ENCODE data around the gene SLC47A1.
"Not testable (repeated sequence)": the region's sequence is repeated elsewhere in the genome, so short reads cannot be mapped to it uniquely, and the experiment has no call there.

SLC47A1 gene

DNA sequence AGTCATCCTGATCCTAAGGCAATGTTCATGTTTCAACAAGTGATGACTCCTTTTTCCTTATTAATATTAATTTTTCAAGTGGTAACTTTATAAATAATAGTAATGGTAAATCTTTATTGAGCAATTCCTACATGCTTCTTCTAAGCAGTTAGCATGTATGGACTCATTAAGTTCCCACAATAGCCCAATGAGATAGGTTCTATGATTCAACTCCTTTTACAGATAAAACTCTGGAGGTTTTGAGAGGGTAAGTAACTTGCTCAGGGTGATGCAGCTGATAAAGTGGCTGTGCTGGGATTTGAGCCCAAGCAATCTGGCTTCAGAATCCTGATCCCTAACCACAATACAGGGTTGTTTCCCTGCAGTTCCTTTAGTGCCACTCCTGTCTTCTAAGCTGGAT lies 25.3 kb downstream of the SLC47A1 start:
- no peak for DNase-seq (ENCODE audit: low read depth)

DNA sequence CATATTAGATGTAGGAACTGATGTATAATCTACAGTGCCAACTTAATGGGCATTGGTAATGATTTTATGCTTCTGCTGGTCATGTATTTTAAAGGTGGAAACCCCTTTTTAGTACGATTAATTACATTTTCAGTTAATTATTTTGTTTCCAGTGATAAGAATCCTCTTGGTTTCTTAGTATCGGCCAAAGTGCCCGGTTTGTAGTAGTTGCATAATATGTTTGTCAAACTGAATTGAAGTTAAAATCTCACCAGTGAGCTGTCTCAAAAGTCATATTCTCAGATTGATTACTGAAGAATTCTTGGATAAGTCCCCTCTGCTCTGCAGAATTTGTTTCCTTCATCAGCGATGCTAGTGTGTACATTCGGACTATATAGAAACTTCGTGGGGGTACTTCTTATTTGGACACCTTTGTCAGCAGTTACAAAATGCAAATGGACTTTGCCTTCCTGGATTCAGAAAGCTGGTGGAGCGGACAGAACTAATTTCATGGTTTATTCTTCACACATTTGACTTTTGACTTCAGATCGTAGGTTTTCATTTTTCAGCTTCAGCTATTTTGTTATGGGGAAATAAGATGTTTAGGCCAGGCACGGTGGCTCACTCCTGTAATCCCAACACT lies 28.2 kb downstream of the SLC47A1 start:
- DNase-seq (ENCODE audit: low read depth), result no peak

DNA sequence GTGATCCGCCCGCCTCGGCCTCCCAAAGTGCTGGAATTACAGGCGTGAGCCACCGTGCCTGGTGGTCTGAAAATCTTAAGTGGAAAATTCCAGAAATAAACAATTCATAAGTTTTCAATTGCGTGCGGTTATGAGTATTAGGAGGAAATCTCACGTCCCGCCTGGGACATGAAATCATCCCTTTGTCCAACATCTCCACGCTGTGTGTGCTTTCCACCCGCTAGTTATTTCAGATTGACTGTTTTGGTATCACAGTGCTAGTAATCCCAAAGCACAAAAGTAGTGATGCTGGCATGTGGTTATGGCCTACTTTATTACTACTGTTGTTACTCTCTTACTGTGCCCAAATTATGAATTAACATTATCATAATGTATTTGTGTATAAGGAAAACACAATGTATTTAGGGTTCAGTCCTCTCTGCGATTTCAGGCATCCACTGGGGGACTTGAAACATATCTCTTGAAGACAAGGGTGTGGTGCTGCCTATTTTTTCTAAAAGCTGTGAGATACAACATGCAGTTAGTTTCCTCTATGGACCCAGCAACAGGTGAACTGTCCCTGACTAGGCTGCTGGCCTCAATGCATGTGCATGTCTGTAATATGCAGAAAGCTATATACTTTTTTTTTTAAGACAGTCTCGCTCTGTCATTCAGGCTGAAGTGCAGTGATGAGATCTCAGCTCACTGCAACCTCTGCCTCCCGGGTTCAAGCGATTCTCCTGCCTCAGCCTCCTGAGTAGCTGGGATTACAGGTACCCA lies 32.3 kb downstream of the SLC47A1 start:
- DNase-seq (ENCODE audit: low read depth), result no peak

DNA sequence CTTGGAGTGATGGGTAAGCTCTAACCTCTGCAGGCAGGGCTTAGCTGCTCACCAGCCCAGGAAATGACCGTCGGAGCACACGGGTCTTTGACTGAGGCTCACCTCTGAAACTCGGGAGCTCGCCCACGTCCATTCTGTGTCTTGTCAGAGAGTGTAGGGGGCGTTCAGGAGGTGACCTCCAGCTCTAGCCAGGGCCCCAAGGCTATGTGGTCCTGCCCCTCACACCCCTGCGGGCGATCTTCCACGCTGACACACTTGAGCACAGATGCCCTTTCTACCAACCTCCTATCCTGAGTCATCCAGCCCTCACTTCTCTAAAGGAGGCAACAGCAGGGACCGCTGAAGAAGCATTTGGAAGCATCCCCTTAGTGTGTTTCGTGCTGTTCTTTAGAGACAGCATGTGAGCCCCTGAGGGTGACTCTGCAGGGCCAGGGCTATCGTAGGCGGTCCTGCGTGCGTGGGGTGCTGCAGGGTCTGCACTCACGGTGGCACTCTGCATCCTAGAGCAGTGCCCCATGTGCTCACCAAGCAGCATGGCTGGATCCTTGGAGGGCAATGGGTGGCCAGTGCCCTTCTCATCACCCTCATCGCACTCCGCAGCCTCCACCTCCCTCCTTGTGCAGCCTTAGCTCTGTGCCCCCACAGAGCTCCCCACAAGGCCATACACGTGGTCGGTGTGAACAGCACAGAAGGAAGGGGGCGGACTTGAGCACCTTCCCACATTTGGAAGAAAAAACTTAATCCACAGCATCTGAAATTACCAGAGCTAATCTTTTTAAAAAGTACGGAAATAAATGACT lies 33.8 kb downstream of the SLC47A1 start:
- DNase-seq (ENCODE audit: low read depth), result no peak

DNA sequence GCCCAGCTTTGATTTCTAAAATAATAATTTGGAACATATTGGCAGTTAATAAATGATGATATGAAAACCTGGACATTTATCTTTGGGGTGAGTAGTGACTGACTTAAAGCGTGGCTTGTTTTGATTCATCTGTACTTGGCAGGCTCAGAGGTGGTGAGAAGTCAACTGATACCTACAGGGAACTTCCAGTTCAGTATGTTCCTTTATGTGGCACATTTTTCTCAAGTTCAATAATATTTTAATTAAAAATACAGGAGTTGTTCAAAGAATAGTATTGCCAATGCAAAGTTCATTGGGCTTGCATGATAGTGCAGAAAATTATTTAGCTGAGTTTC lies 34.3 kb downstream of the SLC47A1 start:
- DNase-seq (ENCODE audit: low read depth), result no peak

DNA sequence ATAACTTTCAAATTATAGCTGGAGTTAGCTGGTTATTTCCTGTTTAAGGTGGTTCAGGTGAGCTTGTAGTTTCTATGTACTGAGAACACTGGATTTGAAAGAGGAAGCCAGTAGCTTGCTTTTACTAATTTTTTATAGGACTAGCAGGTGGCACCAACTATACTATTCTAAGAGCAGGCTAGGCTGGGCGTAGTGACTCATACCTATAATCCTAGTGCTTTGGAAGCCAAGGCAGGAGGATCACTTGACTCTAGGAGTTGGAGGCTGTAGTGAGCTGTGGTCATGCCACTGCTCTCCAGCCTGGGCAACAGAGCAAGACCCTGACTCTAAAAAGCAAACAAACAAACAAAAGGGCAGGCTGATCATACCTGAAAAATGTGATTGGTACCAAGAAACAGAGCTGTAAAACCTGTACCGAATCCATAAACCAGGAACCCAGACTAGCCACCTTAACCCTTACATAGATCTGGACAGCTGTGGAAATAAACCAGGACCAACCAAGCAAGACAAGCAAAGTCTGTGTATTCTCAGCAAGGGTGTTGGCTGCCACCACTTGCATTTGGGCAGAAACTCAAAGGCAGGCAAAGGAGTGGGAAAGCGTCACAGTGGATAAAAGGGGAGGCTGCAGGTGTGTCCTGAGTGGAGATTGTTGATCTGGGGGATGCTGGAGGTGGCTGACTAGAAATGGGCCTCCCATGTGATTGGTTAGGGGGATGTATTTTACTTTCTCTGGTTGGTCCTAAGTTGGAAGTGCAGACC lies 36.3 kb downstream of the SLC47A1 start:
- DNase-seq (ENCODE audit: low read depth), result no peak

DNA sequence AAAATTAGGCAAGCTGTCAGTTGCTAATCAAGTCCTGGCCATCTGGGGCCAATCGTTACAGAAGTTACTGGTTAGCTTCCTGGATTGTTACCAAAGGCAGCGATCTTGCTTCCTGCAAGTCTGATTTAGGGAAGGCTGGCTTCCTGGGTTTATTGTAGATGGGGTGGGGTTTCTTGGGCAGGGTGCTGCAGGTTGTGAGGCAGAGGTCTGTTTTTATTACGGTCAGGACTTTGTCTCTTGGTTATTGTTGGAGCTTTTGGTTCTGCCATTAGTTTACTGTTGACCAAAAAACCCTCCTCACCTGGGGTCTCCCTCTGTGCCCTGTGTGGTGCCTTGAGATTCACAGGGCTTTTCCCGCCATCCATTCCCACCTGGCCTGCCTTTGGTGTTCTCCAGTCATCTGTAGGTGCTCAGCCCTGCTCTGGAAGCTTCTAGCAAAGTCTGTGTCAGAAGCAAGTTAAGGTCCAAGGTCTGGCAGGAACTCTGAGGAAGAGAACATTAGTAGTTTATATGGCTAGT lies 36.9 kb downstream of the SLC47A1 start:
- DNase-seq (ENCODE audit: low read depth), result no peak

DNA sequence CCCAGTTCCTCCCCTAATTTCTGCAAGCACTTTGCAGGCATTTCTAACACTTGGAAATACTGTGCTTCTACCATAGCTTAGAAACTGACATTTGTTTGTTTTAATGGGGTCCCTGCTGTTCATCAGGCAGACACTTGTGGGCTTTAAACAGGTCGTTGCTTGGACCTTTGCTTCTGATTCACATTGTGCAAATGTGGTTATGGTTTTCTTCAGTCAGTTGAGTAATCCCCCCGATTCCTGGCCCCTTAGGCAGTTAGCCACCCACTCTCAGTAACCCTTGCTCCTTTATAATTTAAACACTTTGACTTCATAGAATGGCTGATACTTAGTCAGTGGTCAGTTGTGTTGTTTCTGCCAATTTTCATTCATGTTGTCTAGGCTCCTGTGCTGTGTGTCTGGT lies 39.4 kb downstream of the SLC47A1 start:
- DNase-seq (ENCODE audit: low read depth), result no peak

DNA sequence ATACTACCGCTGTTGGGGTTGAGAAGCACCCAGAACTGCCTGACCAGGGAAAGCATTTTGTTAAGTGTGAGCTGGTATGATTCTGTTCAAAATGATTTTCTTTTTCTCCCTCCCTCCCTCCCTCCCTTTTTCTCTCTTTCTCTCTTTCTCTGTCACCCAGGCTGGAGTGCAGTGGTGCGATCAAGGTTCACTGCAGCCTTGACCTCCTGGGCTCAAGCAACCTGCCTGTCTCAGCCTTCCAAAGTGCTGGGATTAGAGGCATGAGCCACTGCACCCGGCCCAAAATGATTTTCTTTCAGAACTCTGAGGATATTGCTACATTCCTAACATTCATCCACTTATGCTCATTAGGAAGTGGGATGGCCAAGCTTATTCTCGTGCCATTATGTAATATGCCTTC lies 41.3 kb downstream of the SLC47A1 start:
- DNase-seq (ENCODE audit: low read depth), result no peak

DNA sequence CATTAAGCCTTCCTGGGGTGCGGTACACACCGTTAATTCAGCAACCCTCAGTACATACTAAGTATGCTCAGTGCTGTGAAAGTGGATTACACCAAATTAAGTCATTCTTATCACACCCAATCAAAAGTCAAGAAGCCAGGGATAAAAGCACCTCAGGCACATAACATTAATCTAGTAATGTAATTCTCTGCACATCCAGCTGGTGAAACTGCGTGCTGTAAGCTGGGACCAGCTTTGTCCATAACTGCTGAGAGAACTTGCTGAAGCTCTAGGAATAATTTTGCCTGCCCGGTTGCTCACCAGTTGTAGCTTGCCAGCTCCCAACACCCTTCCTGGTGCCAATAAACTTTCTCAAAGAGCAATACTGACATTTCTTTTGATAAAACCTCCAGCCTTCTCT lies 44.9 kb downstream of the SLC47A1 start:
- DNase-seq (ENCODE audit: low read depth), result no peak

DNA sequence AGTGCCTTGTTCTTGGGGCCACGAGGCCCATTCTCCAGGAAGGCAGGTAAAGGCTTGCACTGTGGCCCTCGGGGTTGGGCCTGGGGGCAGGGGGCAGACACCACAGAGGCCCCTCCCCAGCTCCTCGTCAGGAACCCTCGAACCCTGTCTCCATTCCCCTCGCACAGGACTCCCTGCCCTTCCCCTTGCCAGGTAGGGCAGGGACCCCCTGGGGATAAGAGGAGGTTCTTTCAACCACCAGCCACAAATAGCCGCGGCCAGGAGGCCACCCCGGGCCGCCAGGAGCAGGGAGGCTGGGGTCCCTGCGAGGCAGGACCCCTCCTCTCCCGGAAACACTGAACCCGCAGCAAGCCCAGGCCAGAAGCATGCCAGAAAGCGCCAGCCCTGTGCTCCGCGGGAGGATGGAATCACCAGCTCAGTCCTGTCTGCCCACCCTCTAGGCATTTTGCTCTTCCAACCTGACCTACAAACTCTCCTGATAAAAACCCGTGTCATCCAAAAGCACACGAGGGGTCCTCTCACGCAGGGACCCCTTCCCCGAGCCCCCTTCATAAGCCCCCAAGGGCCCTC lies 45.6 kb downstream of the SLC47A1 start:
- no peak for DNase-seq (ENCODE audit: low read depth)

DNA sequence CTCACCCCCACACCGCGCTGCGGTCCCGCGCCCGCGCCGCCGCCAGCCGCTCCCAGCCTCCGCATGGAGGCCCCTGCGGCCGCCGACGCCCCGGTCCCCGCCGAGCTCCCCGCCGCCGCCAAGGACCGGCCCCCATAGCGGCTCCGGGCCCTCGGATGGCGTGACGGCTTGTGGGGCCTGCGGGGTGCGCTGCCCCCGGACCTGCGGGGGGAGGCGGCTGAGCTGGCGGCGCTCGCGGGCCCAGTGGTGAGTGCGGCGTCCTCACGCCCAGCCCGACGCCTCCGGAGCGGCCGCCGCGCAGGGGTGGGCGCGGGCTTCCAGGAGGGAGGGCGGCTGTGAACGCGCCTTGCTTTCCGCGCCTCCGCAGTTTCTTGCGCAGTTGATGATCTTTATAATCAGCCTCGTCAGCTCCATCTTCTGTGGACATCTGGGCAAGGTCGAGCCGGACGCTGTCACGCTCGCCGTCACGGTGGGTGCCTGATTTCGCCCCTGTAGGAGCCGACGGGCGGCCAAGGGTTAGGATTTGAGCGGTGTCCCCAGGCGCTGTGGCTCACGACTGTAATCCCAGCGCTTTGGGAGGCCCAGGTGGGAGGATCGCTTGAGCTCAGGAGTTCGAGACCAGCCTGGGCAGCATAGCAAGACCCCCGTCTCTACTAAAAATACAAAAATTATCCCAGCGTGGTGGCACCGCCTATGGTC lies 46.4 kb downstream of the SLC47A1 start:
- DNase-seq (ENCODE audit: low read depth), result no peak

DNA sequence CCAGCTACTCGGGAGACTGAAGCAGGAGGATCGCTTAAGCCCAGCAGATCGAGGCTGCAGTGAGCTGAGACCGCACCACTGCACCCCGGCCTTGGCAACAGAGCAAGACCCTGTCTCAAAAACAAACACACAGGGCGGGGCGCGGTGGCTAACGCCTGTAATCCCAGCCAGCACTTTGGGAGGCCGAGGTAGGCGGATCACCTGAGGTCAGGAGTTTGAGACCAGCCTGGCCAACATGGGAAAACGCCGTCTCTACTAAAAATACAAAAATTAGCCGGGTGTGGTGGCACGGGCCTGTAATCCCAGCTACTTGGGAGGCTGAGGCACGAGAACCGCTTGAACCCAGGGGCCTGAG lies 46.9 kb downstream of the SLC47A1 start:
- not testable (repeated sequence) for DNase-seq (ENCODE audit: low read depth)

DNA sequence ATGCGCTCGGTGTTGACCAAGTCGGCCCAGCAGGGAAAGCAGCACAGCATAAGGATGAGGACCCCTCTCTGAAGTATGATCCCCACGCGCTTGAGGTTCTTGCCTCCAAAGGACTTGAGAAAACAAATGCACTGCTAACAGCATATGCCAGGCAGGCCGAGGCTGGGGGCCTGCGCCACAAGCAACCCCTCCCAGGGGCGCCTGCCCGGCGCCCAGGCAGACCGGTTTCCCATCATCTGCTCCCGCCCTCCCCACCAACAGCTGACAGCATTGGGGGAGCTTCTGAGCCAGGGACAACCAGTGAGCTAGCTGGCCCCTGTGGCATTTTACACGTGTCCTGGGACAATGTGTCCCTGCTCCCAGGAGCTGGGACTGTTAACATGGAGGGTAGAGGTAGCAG lies 48.5 kb downstream of the SLC47A1 start:
- not testable (repeated sequence) for DNase-seq (ENCODE audit: low read depth)

DNA sequence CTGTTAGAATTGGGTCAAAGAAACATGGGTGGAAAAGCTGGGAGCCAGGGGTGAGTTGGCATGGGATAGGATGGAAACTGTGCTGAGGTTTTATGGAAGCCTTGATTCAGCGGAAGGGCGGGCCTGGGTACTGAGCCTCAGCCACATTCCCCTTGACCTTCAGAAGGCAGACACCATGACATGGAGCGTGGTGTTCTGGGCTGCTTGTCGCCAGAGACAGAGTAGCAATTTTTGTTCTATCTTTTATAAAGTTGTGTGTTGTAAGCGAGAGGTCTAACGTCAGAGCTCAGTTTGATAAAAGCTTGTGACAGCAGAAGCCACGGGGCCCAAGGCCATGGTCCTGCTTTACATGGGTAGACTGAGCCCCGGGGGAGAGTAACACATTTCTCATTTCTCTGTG lies 50.2 kb downstream of the SLC47A1 start:
- no peak for DNase-seq (ENCODE audit: low read depth)

DNA sequence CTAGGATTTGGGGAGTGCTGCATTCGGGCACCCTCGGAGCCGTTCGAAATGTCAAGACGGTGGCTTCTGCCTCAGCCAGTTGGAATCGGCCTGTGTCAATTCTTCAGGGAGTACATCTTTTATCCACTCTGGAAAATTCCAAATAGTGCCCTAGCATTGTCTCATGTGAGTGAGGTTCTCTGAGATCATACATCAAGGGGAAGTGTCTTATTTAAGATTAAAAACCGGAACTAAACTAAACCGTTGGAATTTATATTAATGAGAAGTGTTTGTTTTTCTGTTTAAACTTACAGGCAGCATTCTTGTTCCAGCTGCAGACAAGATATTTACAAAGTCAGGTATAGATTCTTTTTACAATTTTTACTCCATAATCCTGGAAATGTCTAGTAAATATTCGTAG lies 56.8 kb downstream of the SLC47A1 start:
- no peak for DNase-seq (ENCODE audit: low read depth)

DNA sequence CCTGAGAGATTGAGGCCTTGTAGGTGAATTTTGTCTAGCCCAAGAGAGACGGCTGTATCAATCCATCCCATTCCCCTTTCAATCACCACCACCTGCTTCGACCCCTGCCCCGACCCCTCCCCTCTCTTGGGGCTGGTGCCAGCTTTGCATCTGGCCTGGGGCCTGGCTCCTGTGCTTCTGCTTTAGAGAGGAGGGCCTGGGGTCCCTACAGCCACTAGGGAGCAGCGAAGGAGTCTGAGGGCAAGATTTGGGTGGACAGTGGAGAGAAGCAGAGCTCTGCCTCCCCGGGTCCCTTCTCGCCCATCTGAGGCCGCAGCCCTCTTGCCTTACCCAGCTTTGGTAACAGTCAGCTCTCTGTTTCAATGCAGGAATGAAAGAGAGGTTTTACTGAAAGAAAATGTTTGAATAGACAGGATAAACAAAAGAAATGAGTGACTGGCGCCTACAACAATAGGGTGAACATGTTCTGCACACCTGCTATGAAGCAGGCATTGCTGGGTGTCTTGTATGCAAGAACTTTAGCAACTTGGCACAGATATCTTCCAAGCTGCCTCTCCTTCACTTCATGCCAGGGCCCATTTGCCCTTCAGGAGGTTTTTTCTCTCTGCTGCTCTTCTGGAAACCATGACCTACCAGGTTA lies 57.4 kb downstream of the SLC47A1 start:
- no peak for DNase-seq (ENCODE audit: low read depth)

DNA sequence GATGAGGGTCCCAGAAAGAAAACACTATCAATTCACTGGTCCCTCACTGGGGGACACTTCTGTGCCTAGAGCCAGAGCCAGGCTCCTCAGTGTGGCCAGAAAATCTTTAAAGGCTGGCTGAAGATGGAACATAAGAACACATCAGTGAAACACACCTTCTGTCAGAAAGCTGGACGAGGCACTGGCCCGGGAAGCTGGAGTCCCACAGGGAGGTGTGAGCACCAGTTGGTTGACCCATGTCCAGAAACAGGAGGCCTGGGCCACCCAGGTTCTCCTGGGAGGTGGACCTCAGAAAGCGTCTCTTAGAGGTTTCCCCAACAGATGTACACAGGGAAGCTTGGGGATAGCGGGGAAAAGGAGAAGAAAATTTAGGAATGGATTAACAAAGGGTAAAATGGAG lies 58.7 kb downstream of the SLC47A1 start:
- no peak for DNase-seq (ENCODE audit: low read depth)

DNA sequence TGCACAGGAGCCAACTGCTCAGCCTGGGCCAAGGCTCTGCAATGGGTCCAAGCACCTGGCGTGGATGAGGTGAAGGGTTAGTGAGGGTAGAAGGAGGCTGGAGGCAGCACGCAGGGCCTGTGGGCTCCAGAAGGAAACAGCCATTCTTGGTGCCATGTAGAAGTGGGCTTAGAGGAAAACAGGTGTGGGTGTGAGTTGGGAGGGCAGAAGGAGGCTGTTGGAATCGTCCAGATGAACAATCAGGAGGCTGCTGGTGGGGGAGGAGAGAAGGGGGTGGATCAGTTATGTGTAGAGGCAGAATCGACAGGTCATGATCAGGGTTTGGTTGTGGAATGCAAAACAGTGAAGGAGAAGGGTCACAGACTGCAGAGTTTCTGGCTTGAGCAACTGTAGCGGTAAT lies 63.2 kb downstream of the SLC47A1 start:
- DNase-seq (ENCODE audit: low read depth), result no peak

DNA sequence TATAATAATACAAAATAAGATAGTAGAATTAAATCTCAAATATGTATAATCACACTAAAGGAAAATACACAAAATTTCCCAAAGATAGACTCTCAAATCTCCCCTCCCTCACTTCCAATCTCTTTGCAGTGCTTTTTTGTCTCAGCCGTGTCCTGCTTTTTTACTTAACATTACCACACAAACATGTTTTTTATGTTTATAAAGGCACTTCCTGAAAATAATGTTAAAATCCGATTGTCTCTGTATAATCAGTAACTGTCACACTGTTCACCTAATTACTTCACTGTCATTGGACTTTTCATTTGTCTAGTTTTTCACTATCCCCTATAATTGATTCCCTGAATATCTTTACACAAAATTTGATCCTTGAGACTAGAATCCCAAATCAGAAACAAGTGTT lies 76.7 kb downstream of the SLC47A1 start:
- no peak for DNase-seq (ENCODE audit: low read depth)

DNA sequence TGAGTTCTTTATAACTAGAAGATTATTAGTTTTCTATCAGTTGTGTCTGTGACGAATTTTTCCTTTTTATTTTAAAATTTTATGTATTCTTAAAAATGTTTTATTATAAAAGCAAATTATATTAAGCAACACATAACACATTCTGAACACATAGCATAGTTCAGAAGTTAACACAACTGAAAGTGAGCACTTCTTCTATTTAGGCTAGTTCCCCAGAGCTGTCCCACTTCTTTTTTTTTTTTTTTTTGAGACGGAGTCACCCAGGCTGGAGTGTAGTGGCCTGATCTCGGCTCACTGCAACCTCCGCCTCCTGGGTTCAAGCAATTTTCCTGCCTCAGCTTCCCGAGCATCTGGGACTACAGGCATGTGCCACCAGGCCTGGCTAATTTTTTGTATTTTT lies 77.2 kb downstream of the SLC47A1 start:
- no peak for DNase-seq (ENCODE audit: low read depth)

All from activated T-helper 1 cell treated with Interleukin-2 at 50 U/mL for 16 hours (primary cell).